ENCODE measurements around the gene SOX11. TPM values are rescaled to one million over a fixed set of nuclear protein-coding genes. Genes with fewer than 3 reads are reported as not detected.
A peak's percentile ranks its signal among the peaks of the same experiment; 100 is the strongest.

Gene SOX11
- total and polyA plus RNA-seq, 2 experiments from 2014 or later: 3.0 to 20.7 TPM

DNA sequence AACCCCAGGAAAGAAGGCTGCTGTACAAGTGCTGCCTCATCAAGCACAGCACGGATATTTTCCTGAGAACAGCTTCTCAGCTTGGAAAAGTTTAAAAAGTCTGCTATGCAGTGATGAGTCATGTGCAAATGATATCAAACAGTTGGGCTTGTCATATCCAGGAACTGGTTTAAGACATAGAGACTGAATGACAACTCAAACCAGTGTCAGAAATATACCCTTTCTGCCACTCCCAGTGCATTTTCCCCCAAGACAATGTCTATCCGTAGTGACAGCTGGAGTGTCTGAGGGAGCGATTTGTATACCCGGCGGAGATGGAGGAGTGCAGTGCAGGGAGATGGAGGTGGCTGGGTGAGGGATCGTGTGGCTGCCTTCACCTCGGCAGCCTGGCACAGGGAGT is 28.2 kb downstream of the SOX11 start:
- Histone ChIP-seq H2AFZ (no peak overlapping the region), H3K9me2 (replicated peaks; ENCODE audit: insufficient read depth) (no peaks in the 10 kb centered on the region), H3K4me2 (peak overlapping the region; percentile 49), H3K79me2 (no peaks in the 10 kb centered on the region), H3K27me3 (no peaks in the 10 kb centered on the region), H3K4me1 (ENCODE audit: insufficient read depth) (peaks cover 10% of the 10 kb centered on the region), H4K20me1 (ENCODE audit: insufficient read depth, poor library complexity, severe bottlenecking) (no peaks in the 10 kb centered on the region), H3K36me3 (replicated peaks; ENCODE audit: insufficient read depth, low read depth) (no peaks in the 10 kb centered on the region), H3K27ac (no peak overlapping the region), H3K9me3 (ENCODE audit: low read depth) (no peaks in the 10 kb centered on the region), H3K4me3 (no peak overlapping the region)
- no peak for TF ChIP-seq EZH2 (IDR thresholded peaks at IDR 0.05; ENCODE audit: borderline replicate concordance)
- no peak for TF ChIP-seq EZH2phosphoT487 (IDR thresholded peaks at IDR 0.05; ENCODE audit: low read depth, severe bottlenecking, unreplicated experiment)
- TF ChIP-seq CTCF (IDR thresholded peaks at IDR 0.05; ENCODE audit: poor library complexity): no peak
- 68% methylated on average over 7 of the region's 7 CpGs for WGBS (ENCODE audit: low lambda C conversion rate, missing lambda C conversion rate)
- DNase-seq (ENCODE audit: low spot score): no peak

DNA sequence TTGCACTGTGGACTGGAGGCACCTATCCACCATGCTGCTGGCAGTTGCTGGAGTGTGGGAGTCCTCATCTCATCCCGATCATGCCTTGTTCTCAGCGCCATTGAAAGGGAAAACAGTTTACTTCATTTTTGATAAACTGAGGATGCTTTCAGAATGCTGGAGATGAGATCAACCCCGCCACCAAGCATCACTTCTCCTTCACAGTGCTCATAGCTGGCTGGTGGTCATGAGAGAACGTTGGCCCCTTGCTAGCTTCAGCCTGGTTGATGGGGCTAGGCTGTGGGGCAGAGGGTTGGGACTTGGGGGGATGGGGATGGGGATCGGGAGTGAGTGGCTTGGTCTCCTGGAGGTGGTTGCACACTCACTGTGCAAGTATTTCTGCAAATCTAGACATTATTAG is 30.1 kb downstream of the SOX11 start:
- Histone ChIP-seq H3K9me2 (replicated peaks; ENCODE audit: insufficient read depth) (no peaks in the 10 kb centered on the region), H3K4me2 (no peak overlapping the region), H2AFZ (no peak overlapping the region), H4K20me1 (ENCODE audit: insufficient read depth, poor library complexity, severe bottlenecking) (no peaks in the 10 kb centered on the region), H3K27me3 (no peaks in the 10 kb centered on the region), H3K27ac (no peak overlapping the region), H3K4me3 (no peak overlapping the region), H3K36me3 (replicated peaks; ENCODE audit: insufficient read depth, low read depth) (no peaks in the 10 kb centered on the region), H3K4me1 (ENCODE audit: insufficient read depth) (peaks cover 13% of the 10 kb centered on the region), H3K9me3 (ENCODE audit: low read depth) (no peaks in the 10 kb centered on the region), H3K79me2 (no peaks in the 10 kb centered on the region)
- no peak for DNase-seq (ENCODE audit: low spot score)
- 94% methylated on average over 5 of the region's 5 CpGs for WGBS (ENCODE audit: low lambda C conversion rate, missing lambda C conversion rate)
- TF ChIP-seq EZH2 (IDR thresholded peaks at IDR 0.05; ENCODE audit: borderline replicate concordance) (no peak), EZH2phosphoT487 (IDR thresholded peaks at IDR 0.05; ENCODE audit: low read depth, severe bottlenecking, unreplicated experiment) (no peak), CTCF (IDR thresholded peaks at IDR 0.05; ENCODE audit: poor library complexity) (no peak)

DNA sequence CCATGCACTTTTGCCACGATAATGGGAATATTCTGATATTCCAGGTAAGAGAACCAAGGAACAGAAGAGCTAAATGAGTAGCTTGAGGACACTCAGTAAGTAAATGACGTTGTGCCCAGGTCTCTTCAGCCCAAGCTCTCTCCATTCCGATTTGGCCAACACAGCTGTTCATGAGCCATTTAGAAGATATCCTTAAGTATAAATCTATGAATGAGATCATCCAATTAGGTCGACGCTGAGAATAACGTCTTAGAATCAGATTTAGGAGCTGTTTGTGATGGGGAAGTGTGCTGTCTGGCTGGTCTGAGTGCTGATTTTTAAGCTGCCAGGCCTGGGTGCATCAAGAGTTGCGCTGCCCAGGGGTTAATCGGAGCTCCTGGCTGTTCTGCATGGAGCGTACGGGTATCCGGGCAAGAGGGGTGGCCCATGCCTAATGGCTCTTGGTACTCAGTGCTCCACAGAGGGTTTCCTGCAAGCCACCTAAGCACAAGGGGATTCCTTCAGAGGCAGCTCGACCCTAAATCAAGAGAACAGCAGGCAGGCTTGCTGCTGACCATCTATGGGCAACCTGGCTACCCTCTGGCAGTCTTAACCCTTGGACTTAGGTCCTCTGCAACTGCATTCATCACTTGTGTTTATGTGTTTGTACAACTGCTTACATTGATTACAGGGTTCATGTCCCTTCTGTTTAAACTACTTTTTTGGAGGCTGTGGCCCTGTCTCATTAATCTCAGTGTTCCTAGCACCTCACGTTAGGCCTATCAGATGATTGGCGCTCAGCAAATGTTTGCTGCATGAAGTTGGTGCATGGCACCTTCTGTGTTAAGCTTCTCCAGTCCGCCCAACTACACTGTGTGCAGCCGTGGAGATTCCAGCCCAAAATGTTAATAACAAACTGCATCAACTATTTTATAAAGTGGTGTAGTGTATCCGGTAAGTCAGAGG is 31.9 kb downstream of the SOX11 start:
- Histone ChIP-seq H3K9me2 (replicated peaks; ENCODE audit: insufficient read depth) (no peaks in the 10 kb centered on the region), H3K36me3 (replicated peaks; ENCODE audit: insufficient read depth, low read depth) (no peaks in the 10 kb centered on the region), H4K20me1 (ENCODE audit: insufficient read depth, poor library complexity, severe bottlenecking) (no peaks in the 10 kb centered on the region), H3K27ac (no peak overlapping the region), H3K4me3 (no peak overlapping the region), H3K27me3 (no peaks in the 10 kb centered on the region), H3K4me2 (no peak overlapping the region), H3K4me1 (ENCODE audit: insufficient read depth) (peaks cover 13% of the 10 kb centered on the region), H3K79me2 (no peaks in the 10 kb centered on the region), H2AFZ (no peak overlapping the region), H3K9me3 (ENCODE audit: low read depth) (no peaks in the 10 kb centered on the region)
- no peak for TF ChIP-seq CTCF (IDR thresholded peaks at IDR 0.05; ENCODE audit: poor library complexity)
- WGBS (ENCODE audit: low lambda C conversion rate, missing lambda C conversion rate): 82% methylated on average over 17 of the region's 17 CpGs
- DNase-seq (ENCODE audit: low spot score): no peak
